Endothelial cell of umbilical vein (primary cell): ENCODE data around the gene GATA3. TPM values are rescaled to one million over a fixed set of nuclear protein-coding genes. Genes with fewer than 3 reads are reported as not detected.

Experiments
- BruUV-seq: library from RNA; stranded (reverse); fragments of 400-500 nt; replicated peaks from 2 replicates; lab custom pipeline; 2021; lab: Mats Ljungman, UMichigan
- CTCF ChIA-PET: fragments of 300-600, 350-600 bp; sonication (Branson Sonifier 250); formaldehyde crosslinking; loops from one replicate; lab custom pipeline; 2021; ENCODE audit warnings: antibody characterized with exemption, inconsistent platforms; lab: Charles Lee
- POLR2A ChIA-PET: fragments of 300-600, 350-600 bp; sonication (Branson Sonifier 250); formaldehyde crosslinking; loops from one replicate; lab custom pipeline; 2021; ENCODE audit warnings: antibody characterized with exemption, inconsistent platforms; lab: Charles Lee
- DNase-seq: peaks from one replicate; pipeline ENCODE4 v3.0.0-alpha.2; 2011; ENCODE audit warnings: low read depth, low spot score
- FAIRE-seq: peaks from 2 replicates; lab custom pipeline; 2011; peaks lifted over from hg19 to GRCh38; lab: Jason Lieb, UNC
- H2AFZ ChIP-seq: 2 replicates; pipeline ENCODE4 v1.6.0; 2012; ENCODE audit warnings: low read depth, low read length, control low read depth, inconsistent platforms
- H3K27ac ChIP-seq: 2 replicates; pipeline ENCODE4 v1.5.1; 2011; ENCODE audit warnings: low read depth, mild to moderate bottlenecking, control low read depth, low read length, moderate library complexity; ENCODE audit not compliant: insufficient read depth
- H3K27me3 ChIP-seq, 2 experiments: 2 replicates each; pipeline versions ENCODE4 v1.6.0 to v1.6.1; 2011; ENCODE audit warnings: low read length in 2 of 2, mixed read lengths in 1 of 2; ENCODE audit not compliant: control insufficient read depth in 2 of 2, insufficient read depth in 2 of 2
- H3K36me3 ChIP-seq, 2 experiments: 2 replicates in 1 of 2; 3 replicates in 1 of 2; pipeline ENCODE4 v1.5.1; 2011; ENCODE audit warnings: low read length in 2 of 2, mild to moderate bottlenecking in 1 of 2, moderate library complexity in 1 of 2; ENCODE audit not compliant: control insufficient read depth in 2 of 2, insufficient read depth in 2 of 2; ENCODE audit errors: extremely low read depth in 1 of 2
- H3K4me1 ChIP-seq: 3 replicates; pipeline ENCODE4 v1.5.1; 2011; ENCODE audit warnings: mild to moderate bottlenecking, low read length; ENCODE audit not compliant: control insufficient read depth, insufficient read depth; ENCODE audit errors: extremely low read depth
- H3K4me2 ChIP-seq: 2 replicates; pipeline ENCODE4 v1.6.1; 2011; ENCODE audit warnings: low read length, control low read depth, mixed read lengths; ENCODE audit not compliant: insufficient read depth
- H3K4me3 ChIP-seq, 3 experiments: fragments of 200-600 bp in 1 of 3; sonication (generic), shearing (Covaris generic) in 1 of 3; replicated peaks in 1 of 3; 2 replicates each; pipeline ENCODE4 v1.5.1; 2011 to 2016; ENCODE audit warnings: control low read depth in 3 of 3, low read length in 3 of 3, mild to moderate bottlenecking in 2 of 3, inconsistent platforms in 1 of 3, low read depth in 1 of 3, moderate library complexity in 1 of 3; ENCODE audit not compliant: insufficient read depth in 1 of 3
- H3K79me2 ChIP-seq: 2 replicates; pipeline ENCODE4 v1.6.0; 2012; ENCODE audit warnings: low read length, inconsistent platforms; ENCODE audit not compliant: control insufficient read depth, insufficient read depth
- H3K9ac ChIP-seq: replicated peaks from 2 replicates; pipeline ENCODE3; 2011; ENCODE audit warnings: low read length, control low read depth; ENCODE audit not compliant: insufficient read depth; ENCODE audit errors: extremely low read depth
- H3K9me1 ChIP-seq: replicated peaks from 3 replicates; pipeline ENCODE4 v1.6.0; 2011; ENCODE audit warnings: mild to moderate bottlenecking, low read length; ENCODE audit not compliant: control insufficient read depth, insufficient read depth; ENCODE audit errors: extremely low read depth
- H3K9me3 ChIP-seq: replicated peaks from 2 replicates; pipeline ENCODE4 v1.5.1; 2012; ENCODE audit warnings: low read length, inconsistent platforms; ENCODE audit not compliant: control insufficient read depth, insufficient read depth
- H4K20me1 ChIP-seq: replicated peaks from 2 replicates; pipeline ENCODE3; 2011; ENCODE audit warnings: mild to moderate bottlenecking, low read length; ENCODE audit not compliant: control insufficient read depth, insufficient read depth; ENCODE audit errors: extremely low read depth
- CTCF ChIP-seq, 2 donors: IDR thresholded peaks; 1 replicate in 1 of 2; 2 replicates in 1 of 2; pipeline ENCODE4 v1.5.1; 2011; ENCODE audit warnings: low read length in 2 of 2, mild to moderate bottlenecking in 2 of 2, moderate library complexity in 2 of 2, control low read depth in 1 of 2, inconsistent platforms in 1 of 2, low read depth in 1 of 2; ENCODE audit not compliant: insufficient read depth in 1 of 2; ENCODE audit errors: extremely low read depth in 1 of 2
- EZH2 ChIP-seq: IDR thresholded peaks from 2 replicates; pipeline ENCODE4 v1.6.1; 2012; ENCODE audit warnings: borderline replicate concordance, low read depth, mild to moderate bottlenecking, moderate library complexity, low read length, inconsistent platforms; ENCODE audit not compliant: severe bottlenecking
- FOS ChIP-seq: IDR thresholded peaks from 2 replicates; pipeline ENCODE4 v1.6.1; 2011; ENCODE audit warnings: mild to moderate bottlenecking, low read length, moderate library complexity, borderline replicate concordance; ENCODE audit not compliant: insufficient read depth
- GATA2 ChIP-seq: IDR thresholded peaks from 2 replicates; pipeline ENCODE4 v1.7.0; 2011; ENCODE audit warnings: low read depth, mild to moderate bottlenecking, moderate library complexity, mixed read lengths, low read length; ENCODE audit not compliant: insufficient read length, insufficient read depth
- JUN ChIP-seq: IDR thresholded peaks from 2 replicates; pipeline ENCODE4 v1.6.1; 2011; ENCODE audit warnings: borderline replicate concordance, low read depth; ENCODE audit not compliant: insufficient read length, insufficient read depth
- MAX ChIP-seq: IDR thresholded peaks from 2 replicates; pipeline ENCODE4 v1.6.1; 2011; ENCODE audit not compliant: insufficient read depth, insufficient read length
- MYC ChIP-seq: IDR thresholded peaks from one replicate; pipeline ENCODE4 v1.6.1; 2011; ENCODE audit warnings: mild to moderate bottlenecking, low read depth, low read length
- POLR2A ChIP-seq: IDR thresholded peaks from 2 replicates; pipeline ENCODE4 v1.6.1; 2012; ENCODE audit warnings: low read depth, mild to moderate bottlenecking, control low read depth, low read length
- POLR2AphosphoS5 ChIP-seq: IDR thresholded peaks from 2 replicates; pipeline ENCODE4 v1.6.1; 2012; ENCODE audit warnings: low read depth, mild to moderate bottlenecking, control low read depth, low read length, moderate library complexity; ENCODE audit not compliant: insufficient read depth
- dilution Hi-C: fragments of 300-500 bp; cut with MboI; formaldehyde crosslinking; loops from one replicate; pipeline ENCODE4 v1.15.0; 2019; ENCODE audit warnings: low sequenced_read_pairs; ENCODE audit not compliant: extremely low pct_ligation_motif_present
- intact Hi-C: fragments of 100-400 bp; cut with micrococcal nuclease; formaldehyde crosslinking; loops from one replicate; pipeline ENCODE4 v1.10.0; 2022
- polyA plus RNA-seq, 4 experiments: library from polyadenylated mRNA; depleted of rRNA in 3 of 4; stranded (reverse) in 3 of 4; unstranded in 1 of 4; fragments of >200 nt; gene quantifications; 2 replicates each; pipeline versions ENCODE4 v1.2.1 to v1.2.3, GENCODE V29; 2011 to 2012; ENCODE audit warnings: missing spikeins in 1 of 4
- total RNA-seq: library from RNA; stranded (reverse); gene quantifications from 2 replicates; pipeline ENCODE4 v1.2.3, GENCODE V29; 2021

Gene GATA3
- total and polyA plus RNA-seq, 2 donors (not counting 3 experiments of a cell fraction or from before 2014, with no cell fraction given): 9.3 to 33.0 TPM

GRCh38 chr10:8063128-8063908, 8.8 kb downstream of the GATA3 start:
- Histone ChIP-seq H3K4me1 (peaks cover 81% of the 10 kb centered on the region), H3K9me1 (no peaks in the 10 kb centered on the region), H3K27me3 (no peaks in the 10 kb centered on the region), H3K4me2 (peak overlapping the region; percentile 89), H3K79me2 (peaks cover 76% of the 10 kb centered on the region), H3K4me3 (peak overlapping the region in 1 of 3 experiments; percentile 42), H3K36me3 (peaks cover 8 to 28% of the 10 kb centered on the region in 2 experiments), H3K9ac (peak overlapping the region; percentile 56), H3K27ac (peak overlapping the region; percentile 83), H4K20me1 (no peaks in the 10 kb centered on the region), H2AFZ (peak overlapping the region; percentile 40), H3K9me3 (no peaks in the 10 kb centered on the region)
- DNase-seq (peak; percentile 45), FAIRE-seq (no peak)
- POLR2A ChIA-PET: interaction anchor here (0.6 kb wide), 1 partner anchor 108 kb away, joined by 4 read pairs; no protein-coding TSS in a partner anchor
- TF ChIP-seq CTCF (IDR thresholded peaks at IDR 0.05; ENCODE audit: extremely low read depth in 1 of 2, insufficient read depth in 1 of 2, low read depth in 1 of 2, low read length in 2 of 2) (no peak), GATA2 (no peak), POLR2A (no peak), EZH2 (no peak), FOS (no peak), JUN (no peak), POLR2AphosphoS5 (no peak), MYC (no peak), MAX (no peak)
- BruUV-seq: no TSS peak
- intact Hi-C loops: no loop called here
- dilution Hi-C loops: no loop called here
- CTCF ChIA-PET: interaction anchor here (1.2 kb wide), 1 partner anchor 93 kb away, joined by 3 read pairs; no protein-coding TSS in a partner anchor
